NT2/D1 (cell line): ENCODE data around the gene FUNDC1.

Experiments
- DNase-seq: peaks from one replicate; pipeline ENCODE4 v3.0.0-alpha.2; 2011; ENCODE audit warnings: low read depth, low spot score
- H3K27me3 ChIP-seq: 2 replicates; pipeline ENCODE4 v1.6.0; 2011; ENCODE audit warnings: mild to moderate bottlenecking; ENCODE audit not compliant: insufficient read length, insufficient read depth
- H3K36me3 ChIP-seq: 2 replicates; pipeline ENCODE4 v1.6.1; 2011; ENCODE audit warnings: mild to moderate bottlenecking, low read length, mixed read lengths; ENCODE audit not compliant: insufficient read depth, insufficient read length
- H3K4me1 ChIP-seq: 2 replicates; pipeline ENCODE4 v1.5.1; 2011; ENCODE audit not compliant: insufficient read depth, insufficient read length
- H3K4me3 ChIP-seq: 2 replicates; pipeline ENCODE4 v1.5.1; 2011; ENCODE audit warnings: low read depth; ENCODE audit not compliant: insufficient read length
- H3K9ac ChIP-seq: 2 replicates; pipeline ENCODE4 v1.6.0; 2011; ENCODE audit warnings: low read depth; ENCODE audit not compliant: insufficient read length
- H3K9me3 ChIP-seq: 2 replicates; pipeline ENCODE4 v1.5.1; 2011; ENCODE audit warnings: mild to moderate bottlenecking, low read length; ENCODE audit not compliant: insufficient read depth
- SUZ12 ChIP-seq: IDR thresholded peaks from 2 replicates; pipeline ENCODE4 v1.6.1; 2011; ENCODE audit not compliant: insufficient read length, insufficient read depth; ENCODE audit errors: extremely low read depth
- YY1 ChIP-seq: IDR thresholded peaks from 2 replicates; pipeline ENCODE4 v1.6.1; 2011; ENCODE audit not compliant: insufficient read length, insufficient read depth
- ZNF274 ChIP-seq: IDR thresholded peaks from 2 replicates; pipeline ENCODE4 v1.6.1; 2011; ENCODE audit warnings: mild to moderate bottlenecking, low read depth, low read length

The FUNDC1 gene

DNA sequence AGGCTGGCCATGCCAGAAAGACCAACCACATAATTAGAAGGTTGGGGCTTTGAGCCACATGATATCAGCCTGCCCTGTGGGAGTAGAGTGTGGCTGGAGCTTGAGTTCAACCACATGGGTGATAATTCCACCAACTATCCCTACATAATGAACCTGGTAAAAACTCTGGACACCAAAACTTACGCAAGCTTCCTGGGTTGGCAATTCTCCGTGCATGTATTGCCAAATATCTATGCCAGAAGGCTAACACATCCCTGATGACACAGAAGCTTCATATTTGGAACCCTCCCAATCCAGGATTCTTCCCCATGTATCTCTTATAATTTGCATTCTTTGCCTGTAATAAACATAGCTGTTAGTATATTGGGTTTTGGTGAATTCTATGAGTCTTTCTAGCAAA, 68.2 kb downstream of the FUNDC1 start:
- DNase-seq = no peak
- TF ChIP-seq ZNF274 = no peak
- TF ChIP-seq YY1 = no peak
- TF ChIP-seq SUZ12 = no peak
- Histone ChIP-seq H3K9ac (no peak overlapping the region), H3K27me3 (no peaks in the 10 kb centered on the region), H3K4me3 (no peak overlapping the region), H3K4me1 (peaks cover 3% of the 10 kb centered on the region), H3K9me3 (no peaks in the 10 kb centered on the region), H3K36me3 (no peaks in the 10 kb centered on the region)
